Stomach (tissue), 9 donors: ENCODE results near the gene CHERP. TPM values are rescaled to one million over a fixed set of nuclear protein-coding genes. Genes with fewer than 3 reads are reported as not detected.
"Not testable (repeated sequence)": the region's sequence is repeated elsewhere in the genome, so short reads cannot be mapped to it uniquely, and the experiment has no call there.

Source experiments
- DNase-seq, 2 donors: peaks; one replicate each; pipeline versions ENCODE4 v3.0.0 to v3.0.0-alpha.2; 2013 to 2019
- H3K27ac ChIP-seq, 5 donors: fragments of 200-600 bp in 4 of 5; sonication (generic) in 4 of 5; one replicate each; pipeline ENCODE4 v1.5.1; 2013 to 2019; ENCODE audit warnings: mild to moderate bottlenecking in 1 of 5, moderate library complexity in 1 of 5
- H3K27me3 ChIP-seq, 3 donors: fragments of 200-600 bp; sonication (generic); one replicate each; pipeline ENCODE4 v1.5.1; 2017 to 2019; ENCODE audit warnings: mixed run types in 1 of 3
- H3K36me3 ChIP-seq, 4 donors: fragments of 200-600 bp; sonication (generic); 1 replicate in 3 of 4; 2 replicates in 1 of 4; pipeline ENCODE4 v1.5.1; 2016 to 2019
- H3K4me1 ChIP-seq, 4 donors: fragments of 200-600 bp; sonication (generic); one replicate each; pipeline ENCODE4 v1.5.1; 2016 to 2019
- H3K4me3 ChIP-seq, 4 donors: fragments of 200-600 bp; sonication (generic) in 3 of 4; one replicate each; pipeline ENCODE4 v1.5.1; 2016 to 2019; ENCODE audit warnings: mild to moderate bottlenecking in 1 of 4
- H3K9me3 ChIP-seq, 4 donors: fragments of 200-600 bp; sonication (generic); one replicate each; pipeline ENCODE4 v1.5.1; 2016 to 2019
- CTCF ChIP-seq, 7 experiments: fragments of 450-650 bp in 4 of 7; fragments of 200-600 bp in 3 of 7; sonication (generic) in 3 of 7; IDR thresholded peaks; one replicate each; pipeline ENCODE4 v1.5.1; 2016 to 2019; ENCODE audit warnings: antibody characterized with exemption in 7 of 7, control low read depth in 2 of 7, mild to moderate bottlenecking in 1 of 7
- EP300 ChIP-seq: sonication (generic); formaldehyde crosslinking; IDR thresholded peaks from one replicate; pipeline ENCODE4 v1.6.1; 2017; ENCODE audit warnings: antibody characterized with exemption
- POLR2A ChIP-seq, 4 donors: fragments of 450-650 bp; IDR thresholded peaks; one replicate each; pipeline ENCODE4 v1.6.1; 2016; ENCODE audit warnings: antibody characterized with exemption in 4 of 4, control low read depth in 2 of 4, mild to moderate bottlenecking in 1 of 4, moderate library complexity in 1 of 4
- POLR2AphosphoS5 ChIP-seq, 3 donors: sonication (generic); formaldehyde crosslinking; IDR thresholded peaks; one replicate each; pipeline ENCODE4 v1.6.1; 2016; ENCODE audit warnings: antibody characterized with exemption in 3 of 3
- WGBS, 5 donors: extraction: QIAGEN DNeasy Blood & Tissue Kit in 3 of 5; methylation state at CpG; one replicate each; pipeline versions ENCODE4 v1.1.5 to v1.1.7; 2013 to 2018; 5-methylcytosine and 5-hydroxymethylcytosine counted together
- intact Hi-C: fragments of 100-400 bp; cut with DNase I; formaldehyde crosslinking; loops from one replicate; pipeline ENCODE4 v1.15.1; 2023; ENCODE audit warnings: low total_unique reads
- polyA plus RNA-seq, 3 donors: library from polyadenylated mRNA; stranded (reverse); fragments of 200-250 nt; gene quantifications; one replicate each; pipeline ENCODE4 v1.2.3, GENCODE V29; 2013
- total RNA-seq, 5 donors: library from RNA; depleted of rRNA; stranded (reverse); fragments of >200 nt; gene quantifications; one replicate each; pipeline versions ENCODE4 v1.1.0 to v1.2.3, GENCODE V29; 2014 to 2016
- donor health status: healthy with polysubstance abuse.
- donor health status: Bipolar disorder and iron deficiency.
- donor health status: healthy.

Gene CHERP
- total and polyA plus RNA-seq, 8 donors, result 3.5 to 64.7 (median 11.5) TPM

DNA sequence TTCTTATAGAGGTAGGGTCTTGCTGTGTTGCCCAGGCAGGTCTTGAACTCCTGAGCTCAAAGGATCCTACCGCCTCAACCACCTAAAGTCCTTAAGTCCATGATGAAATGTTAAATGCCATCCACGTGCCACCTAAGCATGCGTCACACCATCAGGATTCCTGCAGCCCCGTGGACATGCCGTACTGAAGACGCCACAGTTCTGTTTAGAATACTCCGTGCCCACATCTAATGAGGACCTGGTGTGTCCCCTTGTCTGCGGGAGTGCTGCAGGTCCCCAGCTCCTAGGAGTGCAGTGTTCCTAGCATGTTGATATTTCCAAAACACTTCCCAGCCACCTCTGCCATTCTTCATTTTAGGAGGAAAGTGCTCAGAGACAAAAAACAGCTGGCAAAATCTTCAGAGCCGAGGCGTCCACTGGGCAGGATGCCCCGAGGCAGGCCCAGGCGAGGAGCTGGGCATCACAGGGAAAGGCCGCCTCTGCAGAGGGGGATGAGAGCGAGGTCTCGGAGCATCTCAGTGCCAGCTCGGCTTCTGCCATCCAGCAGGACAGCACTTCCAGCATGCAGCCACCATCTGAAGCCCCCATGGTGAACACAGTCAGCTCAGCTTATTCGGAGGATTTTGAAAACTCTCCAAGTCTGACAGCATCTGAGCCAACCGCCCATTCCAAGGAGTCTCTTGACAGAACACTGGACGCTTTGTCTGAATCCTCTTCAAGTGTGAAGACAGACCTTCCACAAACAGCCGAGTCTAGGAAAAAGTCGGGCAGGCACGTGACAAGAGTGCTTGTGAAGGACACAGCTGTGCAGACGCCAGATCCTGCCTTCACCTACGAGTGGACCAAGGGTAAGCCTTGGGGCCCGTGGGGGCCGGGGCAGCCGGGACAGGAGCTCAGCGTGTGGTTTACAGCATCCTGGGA lies 32.8 kb downstream of the CHERP start:
- Histone ChIP-seq H3K4me3 (no peak overlapping the region), H3K9me3 (no peaks in the 10 kb centered on the region), H3K27ac (peak overlapping the region in 1 of 5 donors; percentile 41), H3K4me1 (no peaks in the 10 kb centered on the region), H3K27me3 (no peaks in the 10 kb centered on the region), H3K36me3 (peaks cover 32 to 95% (median 88%) of the 10 kb centered on the region in 4 donors)
- TF ChIP-seq POLR2A (IDR thresholded peaks at IDR 0.05) (no peak), EP300 (no peak), POLR2AphosphoS5 (IDR thresholded peaks at IDR 0.05) (no peak), CTCF (IDR thresholded peaks at IDR 0.05) (no peak)
- 88 to 93% (median 90%) methylated on average over 28 of the region's 28 CpGs for WGBS, 5 donors
- peak in 1 of 2 donors; percentile 43 for DNase-seq
- intact Hi-C loops, result no loop called here

- no peak for TF ChIP-seq POLR2AphosphoS5 (IDR thresholded peaks at IDR 0.05)
- TF ChIP-seq POLR2A (IDR thresholded peaks at IDR 0.05), result no peak
- no peak for TF ChIP-seq EP300
- no peak for TF ChIP-seq CTCF (IDR thresholded peaks at IDR 0.05)
- H3K36me3 ChIP-seq, result peaks cover 33 to 95% (median 88%) of the 10 kb centered on the region in 4 donors
- intact Hi-C loops, result no loop called here
- H3K27me3 ChIP-seq, result no peaks in the 10 kb centered on the region
- no peak overlapping the region for H3K4me3 ChIP-seq
- no peaks in the 10 kb centered on the region for H3K4me1 ChIP-seq
- DNase-seq, result no peak
- no peak overlapping the region for H3K27ac ChIP-seq
- H3K9me3 ChIP-seq, result no peaks in the 10 kb centered on the region
- 92 to 98% (median 96%) methylated on average over 5 of the region's 5 CpGs for WGBS, 5 donors
These were observed 33.7 kb downstream of the CHERP start for GRCh38 chr19:16508546-16508945.

DNA sequence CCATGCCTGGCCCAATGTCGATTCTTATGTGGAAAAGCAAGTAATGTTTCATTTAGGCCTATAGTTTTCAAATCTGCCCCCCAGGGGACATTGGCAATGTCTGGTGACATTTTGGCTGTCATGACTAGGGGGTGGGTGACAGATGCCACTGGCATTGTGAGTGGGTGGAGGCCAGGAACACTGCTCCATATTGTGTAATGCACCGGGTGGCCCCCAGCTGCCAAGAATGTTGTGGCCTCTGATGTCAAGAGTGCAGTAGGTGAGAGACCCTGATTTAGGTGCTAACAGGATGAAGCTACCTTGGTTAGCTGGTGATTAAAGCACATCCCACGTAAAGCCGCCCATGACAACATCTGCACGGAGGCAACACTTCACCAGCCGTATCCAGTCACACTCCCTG lies 35.3 kb downstream of the CHERP start:
- no peaks in the 10 kb centered on the region for H3K27me3 ChIP-seq
- 84 to 95% (median 91%) methylated on average over 6 of the region's 6 CpGs for whole genome bisulfite sequencing, 5 donors
- no peaks in the 10 kb centered on the region for H3K4me1 ChIP-seq
- peaks cover 21 to 95% (median 85%) of the 10 kb centered on the region in 4 donors for H3K36me3 ChIP-seq
- intact Hi-C loops, result no loop called here
- DNase-seq, result no peak
- H3K4me3 ChIP-seq, result no peak overlapping the region
- no peak overlapping the region for H3K27ac ChIP-seq
- H3K9me3 ChIP-seq, result no peaks in the 10 kb centered on the region
- TF ChIP-seq EP300 (no peak), POLR2AphosphoS5 (IDR thresholded peaks at IDR 0.05) (no peak), POLR2A (IDR thresholded peaks at IDR 0.05) (no peak), CTCF (IDR thresholded peaks at IDR 0.05) (no peak)

DNA sequence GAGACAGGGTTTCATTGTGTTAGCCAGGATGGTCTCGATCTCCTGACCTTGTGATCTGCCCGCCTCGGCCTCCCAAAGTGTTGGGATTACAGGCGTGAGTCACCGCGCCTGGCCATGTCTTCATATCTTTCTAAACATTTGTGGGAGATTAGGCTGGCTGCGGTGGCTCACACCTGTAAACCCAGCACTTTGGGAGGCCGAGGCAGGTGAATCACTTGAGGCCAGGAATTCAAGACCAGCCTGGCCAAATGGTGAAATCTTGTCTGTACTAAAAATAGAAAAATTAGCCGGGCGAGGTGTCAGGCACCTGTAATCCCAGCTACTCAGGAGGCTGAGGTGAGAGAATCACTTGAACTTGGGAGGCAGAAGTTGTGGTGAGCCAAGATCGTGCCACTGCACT lies 36.1 kb downstream of the CHERP start:
- H3K27ac ChIP-seq, H3K4me3 ChIP-seq, H3K4me1 ChIP-seq, H3K27me3 ChIP-seq, DNase-seq, H3K9me3 ChIP-seq, intact Hi-C loops: not testable (repeated sequence)
- 91 to 95% (median 92%) methylated on average over 10 to 11 of the region's 11 CpGs for WGBS, 5 donors
- H3K36me3 ChIP-seq, result peaks cover 21 to 95% (median 86%) of the 10 kb centered on the region in 4 donors

DNA sequence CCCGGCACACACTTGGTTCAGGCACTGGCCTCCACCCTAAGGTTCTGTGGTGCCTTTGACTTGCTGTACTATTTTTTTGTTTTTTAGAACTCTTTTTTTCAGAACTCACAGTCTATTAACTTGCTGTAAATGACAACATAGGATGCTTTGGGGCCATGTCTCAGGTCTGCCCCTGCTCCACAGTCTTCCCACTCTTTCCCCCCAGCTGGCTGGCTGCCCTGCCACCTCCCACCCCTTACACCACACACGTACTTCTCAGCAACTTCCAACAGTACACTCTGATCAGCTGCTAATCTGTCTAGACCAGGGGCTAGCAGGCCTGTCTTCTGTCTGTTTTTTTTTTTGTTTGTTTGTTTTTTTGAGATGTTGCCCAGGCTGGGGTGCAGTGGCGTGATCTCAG lies 38.0 kb downstream of the CHERP start:
- DNase-seq, result no peak
- Histone ChIP-seq H3K27me3 (no peaks in the 10 kb centered on the region), H3K27ac (no peak overlapping the region), H3K36me3 (peaks cover 14 to 85% (median 75%) of the 10 kb centered on the region in 4 donors), H3K4me3 (no peak overlapping the region), H3K9me3 (no peaks in the 10 kb centered on the region), H3K4me1 (peaks cover 0 to 6% (median 0%) of the 10 kb centered on the region in 4 donors)
- 83 to 89% (median 87%) methylated on average over 3 of the region's 3 CpGs for WGBS, 5 donors
- TF ChIP-seq POLR2AphosphoS5 (IDR thresholded peaks at IDR 0.05) (no peak), POLR2A (IDR thresholded peaks at IDR 0.05) (no peak), CTCF (IDR thresholded peaks at IDR 0.05) (no peak), EP300 (no peak)
- intact Hi-C loops, result no loop called here
